ENCODE measurements around the gene PRKACA. TPM values are rescaled to one million over a fixed set of nuclear protein-coding genes. Genes with fewer than 3 reads are reported as not detected.

The PRKACA gene
- total RNA-seq, 1 donor from 2014 or later: 87.1 TPM

GRCh38 chr19:14110650-14111049 lies 6.9 kb downstream of the PRKACA start:
- Histone ChIP-seq H3K4me3 (no peak overlapping the region), H3K4me1 (peaks cover 40% of the 10 kb centered on the region), H3K27me3 (ENCODE audit: low read depth) (no peaks in the 10 kb centered on the region), H3K27ac (no peak overlapping the region), H3K9me3 (no peaks in the 10 kb centered on the region), H3K36me3 (peaks cover 30% of the 10 kb centered on the region)
- no peak for TF ChIP-seq CTCF (IDR thresholded peaks at IDR 0.05)
- DNase-seq: no peak
- intact Hi-C loops (cut with DNase I): no loop called here
- no peak for ATAC-seq

- Histone ChIP-seq H3K36me3 (peaks cover 55% of the 10 kb centered on the region), H3K27ac (no peak overlapping the region), H3K4me1 (peaks cover 12% of the 10 kb centered on the region), H3K4me3 (no peak overlapping the region), H3K27me3 (ENCODE audit: low read depth) (no peaks in the 10 kb centered on the region), H3K9me3 (no peaks in the 10 kb centered on the region)
- DNase-seq: no peak
- ATAC-seq: no peak
- intact Hi-C loops (cut with DNase I): no loop called here
- TF ChIP-seq CTCF (IDR thresholded peaks at IDR 0.05): no peak
These were observed 9.7 kb downstream of the PRKACA start for GRCh38 chr19:14107581-14108461.

GRCh38 chr19:14106840-14107239 lies 10.7 kb downstream of the PRKACA start:
- Histone ChIP-seq H3K36me3 (peaks cover 65% of the 10 kb centered on the region), H3K4me3 (no peak overlapping the region), H3K9me3 (no peaks in the 10 kb centered on the region), H3K27me3 (ENCODE audit: low read depth) (no peaks in the 10 kb centered on the region), H3K4me1 (peaks cover 2% of the 10 kb centered on the region), H3K27ac (no peak overlapping the region)
- intact Hi-C loops (cut with DNase I): no loop called here
- ATAC-seq (peak; percentile 11 to 14), DNase-seq (no peak)
- no peak for TF ChIP-seq CTCF (IDR thresholded peaks at IDR 0.05)

GRCh38 chr19:14105680-14106079 lies 11.9 kb downstream of the PRKACA start:
- ATAC-seq (no peak), DNase-seq (no peak)
- Histone ChIP-seq H3K27me3 (ENCODE audit: low read depth) (no peaks in the 10 kb centered on the region), H3K27ac (no peak overlapping the region), H3K9me3 (no peaks in the 10 kb centered on the region), H3K4me1 (no peaks in the 10 kb centered on the region), H3K36me3 (peaks cover 76% of the 10 kb centered on the region), H3K4me3 (no peak overlapping the region)
- intact Hi-C loops (cut with DNase I): no loop called here
- TF ChIP-seq CTCF (IDR thresholded peaks at IDR 0.05): no peak

- ATAC-seq (no peak), DNase-seq (no peak)
- intact Hi-C loops (cut with DNase I): no loop called here
- Histone ChIP-seq H3K4me3 (no peak overlapping the region), H3K9me3 (no peaks in the 10 kb centered on the region), H3K27ac (no peak overlapping the region), H3K36me3 (peaks cover 94% of the 10 kb centered on the region), H3K27me3 (ENCODE audit: low read depth) (no peaks in the 10 kb centered on the region), H3K4me1 (no peaks in the 10 kb centered on the region)
- no peak for TF ChIP-seq CTCF (IDR thresholded peaks at IDR 0.05)
These were observed 14.3 kb downstream of the PRKACA start for GRCh38 chr19:14103310-14103709.

Data from lower lobe of right lung (tissue), 2 donors.